ENCODE results near the gene UPP1.

UPP1 gene

GRCh38 chr7:48087349-48087748 is 1.7 kb upstream of the UPP1 start:
- no peak for DNase-seq

DNA sequence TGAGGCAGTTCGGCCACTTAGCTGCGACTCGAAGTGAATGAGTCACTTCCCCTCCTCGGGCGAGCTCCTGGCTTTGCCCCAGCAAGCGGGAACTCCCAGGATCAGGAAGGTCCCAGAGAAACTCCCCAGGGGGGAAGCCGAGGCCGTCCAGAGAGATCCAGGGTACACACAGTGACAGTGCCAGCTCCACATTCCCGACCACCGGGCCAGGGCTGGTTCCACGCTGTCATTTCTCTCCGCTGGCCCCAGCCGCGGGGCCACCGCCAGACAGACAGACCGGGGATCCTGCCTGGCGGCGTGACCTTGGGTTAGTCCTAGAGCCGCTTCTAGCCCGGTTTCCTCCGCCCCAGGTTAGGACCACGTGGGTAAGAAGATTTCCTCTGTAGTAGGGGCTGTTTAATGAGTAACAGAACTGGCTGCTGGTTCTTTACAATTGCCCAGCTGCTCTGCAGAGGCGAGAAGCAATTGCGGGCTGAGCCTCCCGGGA is 463 bp upstream of the UPP1 start:
- DNase-seq = no peak

GRCh38 chr7:48090095-48090805 is 1.2 kb downstream of the UPP1 start:
- DNase-seq = no peak

- DNase-seq = no peak
Observed at GRCh38 chr7:48091506-48092433, 2.7 kb downstream of the UPP1 start.

- DNase-seq = no peak
Observed at GRCh38 chr7:48094861-48095293, 5.8 kb downstream of the UPP1 start.

DNA sequence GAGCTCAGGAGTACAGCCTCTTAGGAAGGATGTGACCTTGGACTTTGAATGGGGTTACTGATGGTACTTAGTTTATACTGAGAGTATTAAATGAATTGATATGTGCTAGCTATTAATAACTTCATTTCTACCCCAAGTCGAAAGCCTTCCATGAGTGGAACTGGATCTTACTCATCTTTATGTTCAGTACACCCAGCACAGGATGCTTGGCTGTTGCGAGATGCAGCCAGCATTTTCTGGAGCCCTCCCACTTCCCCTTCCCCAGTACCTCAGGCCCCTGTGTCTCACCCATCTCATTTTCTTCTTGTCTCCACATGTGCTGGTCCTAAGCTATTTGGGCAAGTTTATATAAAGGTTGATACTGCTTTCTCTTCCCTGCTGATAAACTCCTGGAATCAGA is 7.2 kb downstream of the UPP1 start:
- DNase-seq = no peak

GRCh38 chr7:48097521-48098231 is 8.6 kb downstream of the UPP1 start:
- no peak for DNase-seq

- DNase-seq = no peak
Observed at GRCh38 chr7:48098846-48099245, 9.8 kb downstream of the UPP1 start.

GRCh38 chr7:48099781-48100180 is 10.7 kb downstream of the UPP1 start:
- DNase-seq = no peak

DNA sequence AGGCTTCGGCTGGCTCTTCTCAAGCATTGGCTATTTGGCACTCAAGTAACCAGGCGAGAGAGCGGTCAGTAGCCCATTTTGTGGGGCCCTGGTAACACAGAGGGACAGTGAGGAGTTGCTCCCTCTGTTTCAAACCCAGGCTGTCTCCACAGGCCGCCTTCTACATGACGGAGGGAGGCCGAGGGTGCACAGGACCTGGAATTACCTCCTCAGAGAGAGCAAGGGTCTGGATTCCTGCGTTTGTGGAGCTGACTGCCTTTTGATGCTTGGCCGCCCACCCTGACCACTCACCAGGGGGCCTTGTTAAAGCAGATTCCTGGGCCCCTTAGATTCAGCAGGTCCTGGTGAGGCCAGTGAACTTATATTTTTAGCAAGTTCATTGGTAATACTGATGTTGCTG is 12.3 kb downstream of the UPP1 start:
- DNase-seq = no peak

DNA sequence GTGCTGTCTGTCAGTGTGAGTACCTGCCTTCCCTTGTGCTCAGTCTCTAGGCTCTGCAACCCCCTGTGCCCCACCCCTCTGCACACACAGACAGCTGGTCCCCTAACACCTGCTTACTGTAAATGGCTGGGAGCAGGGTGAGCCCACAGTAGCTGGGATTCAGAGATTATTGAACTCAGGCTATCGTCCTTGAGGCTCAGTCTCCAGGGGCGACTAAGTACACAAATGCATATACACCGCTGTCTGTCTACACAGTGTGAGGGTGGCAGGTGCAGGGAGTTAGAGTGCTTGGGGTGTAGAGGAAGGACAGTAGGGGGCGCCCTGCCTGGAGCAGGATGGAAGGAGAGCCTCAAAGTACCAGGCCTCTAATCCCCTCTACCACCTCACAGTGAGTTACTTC is 12.9 kb downstream of the UPP1 start:
- peak; percentile 22 for DNase-seq

DNA sequence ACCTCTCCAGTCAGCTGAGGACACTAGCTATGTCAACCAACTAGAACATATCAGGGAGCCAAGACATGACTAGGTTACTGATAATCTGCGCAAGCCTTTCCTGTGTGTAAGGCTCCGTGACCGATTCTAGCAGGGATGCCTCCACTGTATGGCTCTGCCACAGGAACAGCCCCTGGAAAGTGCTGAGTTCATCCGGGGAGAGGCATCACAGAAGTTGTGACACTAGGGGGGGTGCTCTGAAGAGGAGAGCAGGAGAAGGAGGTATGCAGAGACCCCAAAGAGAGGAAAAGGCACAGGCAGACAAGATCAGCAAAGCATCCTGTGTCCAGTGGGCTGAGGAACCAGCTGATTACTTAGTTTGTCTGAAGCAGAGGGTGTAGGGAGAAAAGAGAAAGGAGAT is 13.5 kb downstream of the UPP1 start:
- DNase-seq = no peak

DNA sequence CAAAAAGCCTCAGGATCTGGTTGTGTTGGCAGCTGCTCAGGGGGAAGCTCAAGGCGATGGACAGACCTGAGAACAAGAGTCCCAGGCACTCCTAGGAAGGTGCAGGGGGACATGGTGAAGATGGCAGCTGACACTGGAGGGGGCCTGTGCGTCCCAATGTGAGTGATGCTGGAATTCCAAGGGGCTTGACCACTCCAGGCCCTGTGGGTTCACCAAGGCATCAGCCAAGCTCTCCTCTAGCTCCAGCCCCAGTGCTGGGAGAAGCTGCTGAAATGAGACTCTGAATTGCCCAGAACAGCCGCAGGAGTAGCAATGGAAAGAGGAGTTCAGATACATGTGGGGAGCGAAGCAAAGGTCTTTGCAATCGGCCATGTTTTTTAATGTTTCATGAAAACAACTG is 16.0 kb downstream of the UPP1 start:
- DNase-seq = no peak

GRCh38 chr7:48106906-48107659 is 18.0 kb downstream of the UPP1 start:
- no peak for DNase-seq

GRCh38 chr7:48107926-48108472 is 18.9 kb downstream of the UPP1 start:
- no peak for DNase-seq

DNA sequence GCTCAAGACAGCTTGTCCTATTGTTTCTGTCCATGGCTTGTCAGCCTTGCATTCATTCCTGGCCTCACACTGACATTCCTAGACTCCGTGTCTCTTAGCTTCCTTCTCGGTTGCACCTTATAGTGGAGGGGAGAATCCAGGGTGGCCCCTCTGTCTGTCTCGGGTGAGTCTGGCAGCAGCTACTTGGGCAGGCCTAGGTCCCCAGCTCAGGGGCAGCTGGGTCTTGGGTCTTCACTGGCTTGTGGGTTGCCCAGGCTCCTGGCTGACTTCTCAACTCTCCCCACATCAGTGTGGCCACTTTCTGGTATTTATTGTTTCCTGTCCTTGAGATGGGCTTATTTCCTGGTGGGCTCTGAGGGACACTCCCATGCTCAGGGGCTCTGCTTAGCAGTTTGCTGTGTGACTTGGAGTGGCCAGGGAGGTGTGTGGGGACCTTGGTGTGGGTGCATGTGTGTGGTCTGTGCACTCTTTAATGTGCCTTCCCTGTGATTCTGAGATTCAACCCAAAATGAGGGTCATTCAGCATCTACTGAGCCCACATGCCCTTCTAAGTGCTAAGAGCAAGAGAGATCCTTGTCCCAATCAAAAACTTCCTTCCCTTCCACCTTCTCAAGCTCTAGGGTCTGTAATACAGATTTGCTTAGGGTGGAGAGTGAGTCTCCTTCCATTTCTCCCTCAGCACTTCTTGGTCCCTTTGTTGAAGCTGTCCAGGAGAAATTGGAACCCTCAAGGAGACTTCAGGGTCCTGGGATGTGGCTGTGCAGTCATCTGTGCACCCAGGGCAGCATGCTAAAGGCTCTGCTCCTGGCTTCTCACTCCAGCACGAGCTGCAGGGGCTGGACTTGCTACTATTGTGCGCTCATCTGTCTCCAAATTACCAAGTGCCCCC is 20.1 kb downstream of the UPP1 start:
- DNase-seq = no peak

DNA sequence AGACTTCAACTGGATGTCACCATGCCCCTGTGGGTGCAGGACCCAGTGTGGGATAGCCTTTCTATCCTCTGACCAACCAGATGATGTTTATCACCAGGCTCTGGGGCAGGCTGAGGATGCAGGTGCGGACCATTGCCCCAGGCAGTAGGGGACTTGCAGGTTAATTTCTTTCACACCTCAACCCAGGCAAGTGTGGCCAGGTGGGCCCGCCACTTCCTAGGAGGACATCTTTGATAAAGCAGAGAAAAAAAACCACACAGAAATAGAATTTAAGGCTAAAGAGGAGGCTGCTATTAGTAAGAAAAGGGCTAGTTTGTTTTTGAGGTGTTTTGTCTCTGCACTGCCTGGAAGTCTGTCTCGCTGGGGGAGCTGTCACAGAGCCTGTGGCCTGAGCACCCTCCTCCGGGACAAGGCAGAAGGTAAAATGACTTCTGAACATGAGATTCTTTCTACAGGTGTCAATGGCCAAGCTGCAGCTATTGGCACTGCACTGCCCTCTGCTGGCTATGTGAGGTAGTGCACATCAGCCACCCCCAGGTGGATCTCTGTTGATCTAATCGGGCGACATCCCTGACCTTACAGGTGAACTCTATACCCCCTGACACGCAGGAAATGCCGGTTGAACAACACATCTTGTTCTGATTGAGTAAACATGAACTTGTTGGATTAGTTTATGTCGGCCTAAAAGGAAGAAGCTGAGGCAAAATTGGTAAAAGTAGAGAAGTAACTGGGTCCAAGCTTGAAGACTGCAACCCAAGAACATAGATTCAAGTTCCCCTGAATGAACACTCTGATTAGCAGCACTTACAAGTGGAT is 21.0 kb downstream of the UPP1 start:
- DNase-seq = peak; percentile 88

DNA sequence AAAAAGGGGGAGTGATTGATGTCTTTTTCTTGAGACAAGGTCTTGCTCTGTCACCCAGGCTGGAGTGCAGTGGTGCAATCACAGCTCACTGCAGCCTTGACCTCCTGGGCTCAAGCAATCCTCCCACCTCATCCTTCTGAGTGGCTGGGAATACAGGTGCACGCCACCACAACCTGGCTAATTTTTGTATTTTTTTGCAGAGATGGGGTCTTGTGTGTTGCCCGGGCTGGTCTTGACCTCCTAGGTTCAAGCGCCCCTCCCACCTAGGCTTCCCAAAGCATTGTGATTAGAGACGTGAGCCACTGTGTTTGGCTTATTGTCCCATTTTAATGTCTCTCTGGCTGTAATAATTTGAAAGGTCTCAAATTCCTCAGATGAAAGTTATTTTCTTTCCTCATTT is 21.8 kb downstream of the UPP1 start:
- DNase-seq = no peak

DNA sequence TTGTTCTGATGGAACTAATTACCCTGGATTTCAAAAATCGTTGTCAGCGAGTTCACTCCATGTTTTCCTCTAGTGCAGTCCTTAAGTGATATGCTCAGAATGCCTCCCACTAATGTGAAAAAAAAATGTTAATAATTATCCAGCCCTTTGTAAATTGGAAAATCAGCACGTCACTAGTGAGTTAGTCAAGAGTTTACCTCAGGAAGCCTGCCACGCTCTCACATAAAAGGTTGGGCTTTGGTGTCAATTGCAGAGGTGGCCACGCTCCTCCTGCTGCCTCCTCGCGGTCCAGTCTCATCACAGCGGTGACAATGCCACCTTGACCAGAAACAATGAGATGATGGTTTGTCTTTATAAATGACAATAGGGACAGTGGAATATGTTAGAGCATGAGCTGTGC is 22.5 kb downstream of the UPP1 start:
- DNase-seq = no peak

- no peak for DNase-seq
Observed at GRCh38 chr7:48112401-48113165, 23.5 kb downstream of the UPP1 start.

Data from stimulated activated CD4-positive, alpha-beta T cell treated with anti-CD3 and anti-CD28 coated beads, Interleukin-12 subunit alpha, Interleukin-12 subunit beta, amount 100 ng/mL, for 4 hours (primary cell).